GM12878 (cell line): ENCODE data around the gene SCLY. TPM values are rescaled to one million over a fixed set of nuclear protein-coding genes. Genes with fewer than 3 reads are reported as not detected.

Experiments
- ATAC-seq: fragments of 200-7000 bp; cut with Tn5 transposase; 3 replicates; pipeline ENCODE4 v1.9.1; 2020; ENCODE audit warnings: mild to moderate bottlenecking, moderate library complexity
- BruUV-seq: library from RNA; stranded (reverse); fragments of 400-500 nt; replicated peaks from 2 replicates; lab custom pipeline; 2021; lab: Mats Ljungman, UMichigan
- CTCF ChIA-PET: fragments of 300-600 bp; sonication (Branson Sonifier 250); formaldehyde crosslinking; extraction: SDS; loops from one replicate; lab custom pipeline; 2021; ENCODE audit warnings: inconsistent platforms; lab: Yijun Ruan, JAX
- POLR2A ChIA-PET: fragments of 350-600 bp; formaldehyde crosslinking; extraction: SDS; loops from one replicate; lab custom pipeline; 2021; ENCODE audit warnings: inconsistent platforms; lab: Charles Lee
- RAD21 ChIA-PET: fragments of 300-600 bp; sonication (Branson Sonifier 250); formaldehyde crosslinking; loops from one replicate; lab custom pipeline; 2023; ENCODE audit warnings: antibody characterized with exemption; ENCODE audit not compliant: unreplicated experiment; lab: Charles Lee
- SMC1A ChIA-PET: fragments of 300-600 bp; sonication (Branson Sonifier 250); formaldehyde crosslinking; loops from one replicate; lab custom pipeline; 2023; ENCODE audit not compliant: unreplicated experiment, uncharacterized antibody; lab: Charles Lee
- DNase-seq: peaks from one replicate; pipeline ENCODE4 v3.0.0-alpha.2; 2011; ENCODE audit warnings: low read depth, low spot score
- FAIRE-seq: peaks from 3 replicates; lab custom pipeline; 2011; peaks lifted over from hg19 to GRCh38; lab: Jason Lieb, UNC
- H2AFZ ChIP-seq: 2 replicates; pipeline ENCODE4 v1.6.0; 2011; ENCODE audit warnings: low read depth, low read length, control low read depth; ENCODE audit not compliant: control insufficient read depth
- H3K27ac ChIP-seq: 2 replicates; pipeline ENCODE4 v1.5.1; 2011; ENCODE audit warnings: control low read depth; ENCODE audit not compliant: control insufficient read depth, insufficient read depth
- H3K27me3 ChIP-seq, 2 experiments: replicated peaks in 1 of 2; 2 replicates each; pipeline versions ENCODE4 v1.6.0 to v1.6.1; 2011; ENCODE audit warnings: low read length in 1 of 2; ENCODE audit not compliant: control insufficient read depth in 2 of 2, insufficient read depth in 2 of 2
- H3K36me3 ChIP-seq, 2 experiments: 2 replicates each; pipeline ENCODE4 v1.5.1; 2011; ENCODE audit warnings: low read length in 1 of 2; ENCODE audit not compliant: control insufficient read depth in 2 of 2, insufficient read depth in 2 of 2
- H3K4me1 ChIP-seq: 2 replicates; pipeline ENCODE4 v1.6.1; 2011; ENCODE audit warnings: mild to moderate bottlenecking, low read length, moderate library complexity, mixed read lengths; ENCODE audit not compliant: control insufficient read depth, insufficient read depth
- H3K4me2 ChIP-seq: 2 replicates; pipeline ENCODE4 v1.6.0; 2011; ENCODE audit warnings: control low read depth; ENCODE audit not compliant: control insufficient read depth, insufficient read depth
- H3K4me3 ChIP-seq: fragments of 200-600 bp; sonication (generic); 2 replicates; pipeline ENCODE4 v1.5.1; 2016
- H3K79me2 ChIP-seq: 2 replicates; pipeline ENCODE4 v1.6.0; 2011; ENCODE audit warnings: low read length; ENCODE audit not compliant: control insufficient read depth, insufficient read depth
- H3K9ac ChIP-seq: 2 replicates; pipeline ENCODE4 v1.8.0; 2011; ENCODE audit warnings: low read length, control low read depth, mixed read lengths; ENCODE audit not compliant: control insufficient read depth, insufficient read depth
- H3K9me3 ChIP-seq: replicated peaks from 3 replicates; pipeline ENCODE4 v1.5.1; 2011; ENCODE audit warnings: mild to moderate bottlenecking, low read length; ENCODE audit not compliant: control insufficient read depth, insufficient read depth
- H4K20me1 ChIP-seq: 2 replicates; pipeline ENCODE4 v1.6.0; 2011; ENCODE audit not compliant: control insufficient read depth, insufficient read depth
- CBX3 ChIP-seq: fragments of 200-600 bp; sonication (generic); IDR thresholded peaks from 2 replicates; pipeline ENCODE4 v1.6.1; 2016; ENCODE audit warnings: low read depth, borderline replicate concordance
- CBX5 ChIP-seq: sonication (generic); IDR thresholded peaks from 2 replicates; pipeline ENCODE4 v1.6.1; 2016; ENCODE audit warnings: low read depth, moderate library complexity, mild to moderate bottlenecking, inconsistent platforms
- CHD1 ChIP-seq: IDR thresholded peaks from 2 replicates; pipeline ENCODE4 v1.6.1; 2012; ENCODE audit warnings: low read depth, low read length, improper control_type of control experiment
- CHD4 ChIP-seq: fragments of 200-600 bp; sonication (generic); IDR thresholded peaks from 2 replicates; pipeline ENCODE4 v1.6.1; 2016; ENCODE audit warnings: mild to moderate bottlenecking
- EP300 ChIP-seq, 2 experiments: fragments of 150-350 bp in 1 of 2; IDR thresholded peaks; 2 replicates each; pipeline ENCODE4 v1.6.1; 2011 to 2012; ENCODE audit warnings: low read depth in 2 of 2, low read length in 2 of 2, borderline replicate concordance in 1 of 2, improper control_type of control experiment in 1 of 2, inconsistent platforms in 1 of 2; ENCODE audit not compliant: control insufficient read depth in 1 of 2
- ETV6 ChIP-seq, 2 experiments: fragments of 450-650 bp in 1 of 2; IDR thresholded peaks in 1 of 2; conservative IDR thresholded peaks in 1 of 2; 2 replicates each; pipeline ENCODE4 v1.6.1; 2014; ENCODE audit warnings: antibody characterized with exemption in 1 of 2, borderline replicate concordance in 1 of 2, low read depth in 1 of 2, mild to moderate bottlenecking in 1 of 2, moderate library complexity in 1 of 2
- HDAC2 ChIP-seq: fragments of 200-600 bp; sonication (generic); IDR thresholded peaks from 2 replicates; pipeline ENCODE4 v1.6.1; 2017
- IKZF1 ChIP-seq: fragments of 450-650 bp; conservative IDR thresholded peaks from 2 replicates; pipeline ENCODE4 v1.6.1; 2017; ENCODE audit warnings: antibody characterized with exemption, mild to moderate bottlenecking
- MYC ChIP-seq: IDR thresholded peaks from 2 replicates; pipeline ENCODE4 v1.6.1; 2011; ENCODE audit warnings: mild to moderate bottlenecking, low read length, moderate library complexity, inconsistent platforms; ENCODE audit not compliant: insufficient read depth, insufficient replicate concordance, insufficient read length, severe bottlenecking
- NBN ChIP-seq: fragments of 450-650 bp; IDR thresholded peaks from 2 replicates; pipeline ENCODE4 v1.6.1; 2016
- POU2F2 ChIP-seq: IDR thresholded peaks from 3 replicates; pipeline ENCODE4 v1.6.1; 2011; ENCODE audit warnings: low read depth, mild to moderate bottlenecking, low read length, borderline replicate concordance
- RFX5 ChIP-seq: IDR thresholded peaks from 2 replicates; pipeline ENCODE4 v1.6.1; 2011; ENCODE audit warnings: low read depth, low read length, improper control_type of control experiment
- SUZ12 ChIP-seq: fragments of 200-600 bp; sonication (generic); IDR thresholded peaks from one replicate; pipeline ENCODE4 v1.6.1; 2018; ENCODE audit warnings: antibody characterized with exemption, mild to moderate bottlenecking; ENCODE audit not compliant: unreplicated experiment
- WGBS: methylation state at CpG from one replicate; pipeline ENCODE4 v1.1.6; 2016; ENCODE audit warnings: low lambda C conversion rate; ENCODE audit not compliant: insufficient replicate concordance, insufficient coverage; ENCODE audit errors: missing lambda C conversion rate; 5-methylcytosine and 5-hydroxymethylcytosine counted together
- in situ Hi-C: fragments of 300-500 bp; cut with MboI; formaldehyde crosslinking; loops from 9 replicates; pipeline ENCODE4 v1.14.3; 2018; ENCODE audit warnings: mixed read lengths
- intact Hi-C: fragments of 100-400 bp; cut with micrococcal nuclease; formaldehyde crosslinking; loops from one replicate; pipeline ENCODE4 v1.14.2; 2022; ENCODE audit not compliant: unreplicated experiment
- polyA plus RNA-seq, 11 experiments: library from polyadenylated mRNA; depleted of rRNA in 4 of 11; unstranded in 6 of 11; stranded (reverse) in 5 of 11; fragments of >200 nt; fragmentation: Nextera tagmentation in 4 of 11; fragmentation: Illumina TruSeq in 1 of 11; extraction: Ambion mirVana in 4 of 11; extraction: Trizol in 1 of 11; gene quantifications; 1 replicate in 1 of 11; 2 replicates in 10 of 11; pipeline versions ENCODE4 v1.2.1 to v1.2.3, GENCODE V29; 2011 to 2016; ENCODE audit warnings: inconsistent platforms in 2 of 11, missing spikeins in 2 of 11, low read depth in 1 of 11
- total RNA-seq, 4 experiments: library from RNA; depleted of rRNA in 3 of 4; stranded (reverse); fragments of >200 nt in 3 of 4; fragmentation: Illumina TruSeq in 1 of 4; extraction: Trizol in 1 of 4; gene quantifications; 2 replicates each; pipeline versions ENCODE4 v1.2.1 to v1.2.3, GENCODE V29; 2013 to 2021
- TF ChIP-seq, protein P1 (sequence below): fragments of 450-650 bp; IDR thresholded peaks from 2 replicates; pipeline ENCODE4 v1.6.1; 2017; ENCODE audit warnings: borderline replicate concordance
- TF ChIP-seq, protein P2 (sequence below): IDR thresholded peaks from 2 replicates; pipeline ENCODE4 v1.6.1; 2011; ENCODE audit warnings: low read depth, mild to moderate bottlenecking, low read length, moderate library complexity, borderline replicate concordance; ENCODE audit errors: extremely low read depth
- TF ChIP-seq, protein P3 (sequence below): IDR thresholded peaks from 2 replicates; pipeline ENCODE4 v1.6.1; 2011; ENCODE audit warnings: mild to moderate bottlenecking, low read depth, low read length, moderate library complexity; ENCODE audit not compliant: insufficient replicate concordance
- TF ChIP-seq, protein P4 (sequence below): fragments of 450-650 bp; IDR thresholded peaks from 2 replicates; pipeline ENCODE4 v1.6.1; 2017; ENCODE audit warnings: low read depth, mild to moderate bottlenecking, moderate library complexity

Gene SCLY
- total and polyA plus RNA-seq, 10 of the 15 experiments (the other 5 are each of a cell fraction or from before 2014, with no cell fraction given) = 3.3 to 49.1 (median 32.3) TPM

DNA sequence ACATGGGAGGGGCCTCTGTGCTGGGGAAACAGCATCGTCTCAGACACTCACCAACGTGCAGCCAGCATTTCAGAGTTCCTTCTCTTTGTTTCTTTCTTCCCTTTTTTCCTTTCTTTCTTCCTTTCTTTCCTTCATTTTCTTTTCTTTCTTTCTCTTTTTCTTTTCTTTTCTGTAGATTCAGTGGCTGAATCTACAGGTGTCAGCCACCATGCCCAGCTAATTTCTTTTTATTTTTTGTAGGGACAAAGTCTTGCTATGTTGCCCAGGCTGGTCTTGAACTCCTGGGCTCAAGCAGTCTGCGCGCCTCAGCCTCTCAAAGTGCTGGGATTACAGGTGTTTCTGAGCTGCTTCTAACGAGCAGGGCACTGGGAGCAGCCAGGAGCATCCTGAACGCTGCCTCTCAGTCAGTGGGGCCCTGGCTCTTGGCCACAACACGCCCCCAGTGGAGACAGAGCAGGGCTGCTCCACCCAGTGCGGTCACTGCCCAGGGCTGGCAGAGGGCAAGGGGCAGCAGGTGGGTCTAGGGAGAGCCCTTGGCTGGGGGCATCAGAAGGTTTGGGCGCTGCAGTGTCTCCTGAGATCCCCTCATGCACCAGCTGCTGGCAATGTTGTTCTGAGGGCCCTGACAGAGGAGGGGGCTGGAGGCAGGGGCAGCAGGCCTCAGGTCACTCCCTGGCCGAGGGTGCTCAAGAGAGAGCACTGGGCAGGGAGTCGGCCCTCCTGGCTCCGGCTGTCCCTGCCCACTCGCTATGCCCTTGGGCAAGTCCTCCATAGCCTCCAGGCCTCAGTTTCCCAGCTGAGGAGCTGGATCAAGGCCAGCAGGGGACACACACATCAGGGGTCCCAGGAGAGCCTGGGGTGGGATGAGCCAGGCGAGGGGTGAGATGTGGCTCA lies 72.9 kb downstream of the SCLY start:
- DNase-seq = no peak
- intact Hi-C loops (no loop called here), in situ Hi-C loops (no loop called here)
- H4K20me1 ChIP-seq = no peaks in the 10 kb centered on the region
- H3K27me3 ChIP-seq = no peaks in the 10 kb centered on the region
- no peaks in the 10 kb centered on the region for H3K36me3 ChIP-seq
- CTCF ChIA-PET = interaction anchor here (2.0 kb wide), 1 partner anchor 130 kb away, joined by 5 read pairs; no protein-coding TSS in a partner anchor
- WGBS = 12% methylated on average over 14 of the region's 14 CpGs
- RAD21 ChIA-PET = interaction anchor here (0.7 to 1.0 kb wide), 2 partner anchors 56 to 126 kb away, joined by 3 to 4 read pairs; no protein-coding TSS in a partner anchor
- no peak overlapping the region for H3K4me2 ChIP-seq
- H3K9me3 ChIP-seq = no peaks in the 10 kb centered on the region
- H3K27ac ChIP-seq = no peak overlapping the region
- BruUV-seq = no TSS peak
- no peaks in the 10 kb centered on the region for H3K79me2 ChIP-seq
- H3K9ac ChIP-seq = no peak overlapping the region
- FAIRE-seq = no peak
- no peak overlapping the region for H3K4me3 ChIP-seq
- SMC1A ChIA-PET = no interaction called here
- peak; percentile 41; the same call in 2 of the 3 replicates for ATAC-seq
- POLR2A ChIA-PET = no interaction called here
- no peak overlapping the region for H2AFZ ChIP-seq
- H3K4me1 ChIP-seq = no peaks in the 10 kb centered on the region
- TF ChIP-seq CHD4 = no peak
- TF ChIP-seq CBX5 = no peak
- TF ChIP-seq, protein P1, sequence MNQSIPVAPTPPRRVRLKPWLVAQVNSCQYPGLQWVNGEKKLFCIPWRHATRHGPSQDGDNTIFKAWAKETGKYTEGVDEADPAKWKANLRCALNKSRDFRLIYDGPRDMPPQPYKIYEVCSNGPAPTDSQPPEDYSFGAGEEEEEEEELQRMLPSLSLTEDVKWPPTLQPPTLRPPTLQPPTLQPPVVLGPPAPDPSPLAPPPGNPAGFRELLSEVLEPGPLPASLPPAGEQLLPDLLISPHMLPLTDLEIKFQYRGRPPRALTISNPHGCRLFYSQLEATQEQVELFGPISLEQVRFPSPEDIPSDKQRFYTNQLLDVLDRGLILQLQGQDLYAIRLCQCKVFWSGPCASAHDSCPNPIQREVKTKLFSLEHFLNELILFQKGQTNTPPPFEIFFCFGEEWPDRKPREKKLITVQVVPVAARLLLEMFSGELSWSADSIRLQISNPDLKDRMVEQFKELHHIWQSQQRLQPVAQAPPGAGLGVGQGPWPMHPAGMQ = no peak
- TF ChIP-seq, protein P2, sequence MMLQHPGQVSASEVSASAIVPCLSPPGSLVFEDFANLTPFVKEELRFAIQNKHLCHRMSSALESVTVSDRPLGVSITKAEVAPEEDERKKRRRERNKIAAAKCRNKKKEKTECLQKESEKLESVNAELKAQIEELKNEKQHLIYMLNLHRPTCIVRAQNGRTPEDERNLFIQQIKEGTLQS = no peak
- no peak for TF ChIP-seq CBX3
- TF ChIP-seq HDAC2 = no peak
- TF ChIP-seq SUZ12 = no peak
- no peak for TF ChIP-seq MYC
- TF ChIP-seq CHD1 = no peak
- TF ChIP-seq POU2F2 = no peak
- TF ChIP-seq ETV6 (conservative IDR thresholded peaks at IDR 0.05 in 1 of 2, IDR thresholded peaks at IDR 0.05 in 1 of 2; ENCODE audit: borderline replicate concordance in 1 of 2, low read depth in 1 of 2) = no peak
- no peak for TF ChIP-seq EP300 (IDR thresholded peaks at IDR 0.05; ENCODE audit: borderline replicate concordance in 1 of 2, control insufficient read depth in 1 of 2, low read depth in 2 of 2, low read length in 2 of 2)
- TF ChIP-seq NBN = no peak
- no peak for TF ChIP-seq IKZF1
- TF ChIP-seq, protein P3, sequence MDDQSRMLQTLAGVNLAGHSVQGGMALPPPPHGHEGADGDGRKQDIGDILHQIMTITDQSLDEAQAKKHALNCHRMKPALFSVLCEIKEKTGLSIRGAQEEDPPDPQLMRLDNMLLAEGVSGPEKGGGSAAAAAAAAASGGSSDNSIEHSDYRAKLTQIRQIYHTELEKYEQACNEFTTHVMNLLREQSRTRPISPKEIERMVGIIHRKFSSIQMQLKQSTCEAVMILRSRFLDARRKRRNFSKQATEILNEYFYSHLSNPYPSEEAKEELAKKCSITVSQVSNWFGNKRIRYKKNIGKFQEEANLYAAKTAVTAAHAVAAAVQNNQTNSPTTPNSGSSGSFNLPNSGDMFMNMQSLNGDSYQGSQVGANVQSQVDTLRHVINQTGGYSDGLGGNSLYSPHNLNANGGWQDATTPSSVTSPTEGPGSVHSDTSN = no peak
- no peak for TF ChIP-seq RFX5
- TF ChIP-seq, protein P4, sequence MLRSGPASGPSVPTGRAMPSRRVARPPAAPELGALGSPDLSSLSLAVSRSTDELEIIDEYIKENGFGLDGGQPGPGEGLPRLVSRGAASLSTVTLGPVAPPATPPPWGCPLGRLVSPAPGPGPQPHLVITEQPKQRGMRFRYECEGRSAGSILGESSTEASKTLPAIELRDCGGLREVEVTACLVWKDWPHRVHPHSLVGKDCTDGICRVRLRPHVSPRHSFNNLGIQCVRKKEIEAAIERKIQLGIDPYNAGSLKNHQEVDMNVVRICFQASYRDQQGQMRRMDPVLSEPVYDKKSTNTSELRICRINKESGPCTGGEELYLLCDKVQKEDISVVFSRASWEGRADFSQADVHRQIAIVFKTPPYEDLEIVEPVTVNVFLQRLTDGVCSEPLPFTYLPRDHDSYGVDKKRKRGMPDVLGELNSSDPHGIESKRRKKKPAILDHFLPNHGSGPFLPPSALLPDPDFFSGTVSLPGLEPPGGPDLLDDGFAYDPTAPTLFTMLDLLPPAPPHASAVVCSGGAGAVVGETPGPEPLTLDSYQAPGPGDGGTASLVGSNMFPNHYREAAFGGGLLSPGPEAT = no peak
